Keratinocyte (primary cell): ENCODE measurements around the gene NDUFV1.

Experiments used
- EZH2 ChIP-seq: IDR thresholded peaks from one replicate; pipeline ENCODE4 v1.6.1; 2012; ENCODE audit warnings: inconsistent platforms, mild to moderate bottlenecking, low read length, moderate library complexity
- TF ChIP-seq, protein P1 (sequence below), 3 experiments: IDR thresholded peaks in 1 of 3; conservative IDR thresholded peaks in 1 of 3; optimal IDR thresholded peaks in 1 of 3; 2 replicates in 2 of 3; 3 replicates in 1 of 3; pipeline versions ENCODE3 to v1.5.1; 2011; ENCODE audit warnings: low read length in 3 of 3, mild to moderate bottlenecking in 3 of 3, moderate library complexity in 2 of 3, control low read depth in 1 of 3, inconsistent platforms in 1 of 3; ENCODE audit not compliant: insufficient read depth in 2 of 3; ENCODE audit errors: extremely low read depth in 1 of 3

DNA sequence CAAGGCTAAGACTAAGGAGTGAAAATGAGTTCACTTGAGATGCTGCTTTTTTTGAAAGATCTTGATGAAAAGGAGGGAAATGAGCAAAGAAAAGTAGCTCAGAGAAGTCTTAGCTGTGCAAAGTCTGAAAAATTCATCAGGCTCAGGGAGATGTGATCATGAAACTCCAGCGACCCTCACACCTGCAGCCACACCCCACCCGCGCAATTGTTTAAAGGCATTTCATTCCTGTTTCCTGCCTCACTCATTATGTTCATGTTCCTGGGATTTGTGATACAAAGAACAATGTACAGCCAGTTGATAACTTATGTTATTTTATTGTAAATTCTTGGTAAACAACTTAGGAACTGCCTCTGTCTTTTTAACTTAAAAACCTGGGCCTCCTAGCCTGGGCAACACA lies 31.8 kb upstream of the NDUFV1 start:
- TF ChIP-seq EZH2 = no peak
- TF ChIP-seq, protein P1, sequence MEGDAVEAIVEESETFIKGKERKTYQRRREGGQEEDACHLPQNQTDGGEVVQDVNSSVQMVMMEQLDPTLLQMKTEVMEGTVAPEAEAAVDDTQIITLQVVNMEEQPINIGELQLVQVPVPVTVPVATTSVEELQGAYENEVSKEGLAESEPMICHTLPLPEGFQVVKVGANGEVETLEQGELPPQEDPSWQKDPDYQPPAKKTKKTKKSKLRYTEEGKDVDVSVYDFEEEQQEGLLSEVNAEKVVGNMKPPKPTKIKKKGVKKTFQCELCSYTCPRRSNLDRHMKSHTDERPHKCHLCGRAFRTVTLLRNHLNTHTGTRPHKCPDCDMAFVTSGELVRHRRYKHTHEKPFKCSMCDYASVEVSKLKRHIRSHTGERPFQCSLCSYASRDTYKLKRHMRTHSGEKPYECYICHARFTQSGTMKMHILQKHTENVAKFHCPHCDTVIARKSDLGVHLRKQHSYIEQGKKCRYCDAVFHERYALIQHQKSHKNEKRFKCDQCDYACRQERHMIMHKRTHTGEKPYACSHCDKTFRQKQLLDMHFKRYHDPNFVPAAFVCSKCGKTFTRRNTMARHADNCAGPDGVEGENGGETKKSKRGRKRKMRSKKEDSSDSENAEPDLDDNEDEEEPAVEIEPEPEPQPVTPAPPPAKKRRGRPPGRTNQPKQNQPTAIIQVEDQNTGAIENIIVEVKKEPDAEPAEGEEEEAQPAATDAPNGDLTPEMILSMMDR (optimal IDR thresholded peaks at IDR 0.05 in 1 of 3, IDR thresholded peaks at IDR 0.05 in 1 of 3, conservative IDR thresholded peaks at IDR 0.05 in 1 of 3; ENCODE audit: extremely low read depth in 1 of 3, insufficient read depth in 2 of 3, low read length in 3 of 3) = no peak
